Measurements from ENCODE around the gene SLC51B.
"Not testable (repeated sequence)": the region's sequence is repeated elsewhere in the genome, so short reads cannot be mapped to it uniquely, and the experiment has no call there.

SLC51B gene

DNA sequence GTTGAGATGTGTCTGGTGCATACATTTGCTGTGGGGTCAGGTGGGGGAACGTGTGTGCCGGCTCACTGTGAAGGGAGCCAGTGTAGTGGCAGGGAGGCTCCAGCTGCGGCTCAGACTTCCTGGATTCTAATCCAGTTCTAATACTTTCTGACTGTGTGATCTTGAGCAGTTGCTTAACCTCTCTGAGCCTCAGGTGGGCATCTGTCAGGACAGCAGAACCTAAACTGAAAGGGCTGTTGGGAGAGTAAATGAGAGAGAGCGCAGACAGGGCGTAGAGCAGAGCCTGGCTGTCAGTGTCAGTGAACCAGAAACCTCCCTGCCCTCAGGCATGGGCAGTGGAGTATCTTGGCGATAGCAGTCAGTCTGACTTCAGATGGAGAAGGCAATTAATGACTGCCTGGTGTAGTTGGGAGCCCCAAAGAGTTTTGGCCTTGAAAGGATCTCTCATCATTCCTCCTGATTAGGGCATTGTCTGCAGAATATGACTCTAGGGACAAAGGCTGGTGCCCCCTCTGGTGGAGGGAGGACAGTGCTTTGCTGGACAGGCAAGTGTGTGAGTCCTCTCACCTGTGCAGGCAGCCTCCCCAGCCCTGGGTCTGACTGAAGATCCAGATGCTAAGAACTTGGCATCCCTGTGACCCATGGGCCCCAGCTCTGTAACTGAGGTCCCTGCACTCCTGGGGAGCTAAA is 40.9 kb downstream of the SLC51B start:
- no peak for DNase-seq

DNA sequence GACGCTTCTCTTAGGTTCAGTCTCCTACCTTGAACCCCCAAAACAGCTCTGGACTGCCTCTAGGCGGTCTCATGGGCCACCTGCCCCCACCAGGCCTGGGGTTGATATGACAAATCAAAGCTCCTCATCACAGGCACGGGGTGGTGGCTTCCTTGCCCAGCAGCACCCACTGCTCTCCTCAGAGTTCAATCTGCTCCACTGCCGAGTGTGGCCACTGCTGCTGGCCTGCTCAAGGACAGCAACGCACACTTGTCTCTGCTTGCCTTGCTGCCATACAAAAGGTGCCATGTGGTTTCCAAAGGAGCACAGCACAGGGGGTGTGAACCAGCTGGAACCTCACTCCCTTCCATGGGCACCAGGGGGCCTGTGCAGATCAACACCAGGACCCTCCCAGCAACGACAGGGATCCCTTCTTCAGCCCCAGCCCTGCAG is 41.5 kb downstream of the SLC51B start:
- DNase-seq = no peak

DNA sequence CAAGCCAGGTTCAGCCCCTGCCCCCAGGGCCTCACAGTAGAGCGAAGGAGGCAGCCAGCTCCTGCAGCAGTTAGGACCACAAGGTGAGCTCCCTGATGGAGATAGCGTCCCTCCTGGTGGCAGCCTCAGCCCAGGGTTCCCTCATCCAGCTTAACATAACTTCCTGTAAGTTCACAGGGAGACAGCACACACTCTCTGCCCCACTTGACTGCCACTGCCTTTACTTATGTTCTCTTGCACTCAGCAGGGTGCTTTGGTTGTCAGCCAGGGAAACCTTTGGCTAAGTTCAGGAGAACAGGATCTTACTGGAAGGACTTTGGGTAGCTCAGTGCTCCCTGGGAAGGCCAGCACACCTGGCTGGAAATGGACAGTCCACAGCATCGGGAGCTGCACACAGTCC is 42.2 kb downstream of the SLC51B start:
- DNase-seq = no peak

DNA sequence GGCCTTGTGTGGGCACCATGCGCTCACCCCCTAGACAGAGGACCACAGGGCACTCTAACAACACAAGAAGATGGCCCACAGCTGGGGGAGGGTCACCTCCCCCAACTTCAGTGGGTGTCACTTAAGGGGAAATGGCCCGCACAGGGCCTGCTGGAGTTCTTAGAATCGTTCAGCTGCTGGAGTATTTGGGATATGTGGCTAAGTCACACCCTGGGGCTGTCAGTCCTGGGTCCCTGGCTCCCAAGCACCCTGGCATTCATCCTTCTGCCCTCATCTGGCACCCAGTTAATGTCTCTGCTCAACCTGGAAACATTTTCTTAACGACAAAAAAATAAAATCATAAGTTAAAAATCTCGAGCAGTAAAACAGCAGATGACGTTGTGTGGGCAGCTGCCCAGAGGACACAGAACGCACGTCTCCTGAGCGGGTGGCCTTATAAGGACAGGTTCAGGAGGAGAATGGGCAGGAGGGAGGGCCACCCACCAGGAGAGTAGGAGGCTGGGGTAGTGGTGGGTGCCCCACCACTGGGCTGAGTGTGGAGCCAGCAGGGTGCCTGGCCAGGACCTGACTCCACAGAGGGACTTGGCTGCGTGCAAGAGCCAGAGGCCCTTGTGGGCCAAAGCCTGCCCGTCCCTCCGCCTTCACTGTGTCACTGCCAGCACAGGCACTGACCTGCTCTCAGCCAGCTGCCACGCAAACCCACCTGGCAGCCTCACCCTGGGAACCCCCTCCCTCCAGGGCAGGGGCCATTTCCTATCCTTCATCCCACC is 42.9 kb downstream of the SLC51B start:
- no peak for DNase-seq

DNA sequence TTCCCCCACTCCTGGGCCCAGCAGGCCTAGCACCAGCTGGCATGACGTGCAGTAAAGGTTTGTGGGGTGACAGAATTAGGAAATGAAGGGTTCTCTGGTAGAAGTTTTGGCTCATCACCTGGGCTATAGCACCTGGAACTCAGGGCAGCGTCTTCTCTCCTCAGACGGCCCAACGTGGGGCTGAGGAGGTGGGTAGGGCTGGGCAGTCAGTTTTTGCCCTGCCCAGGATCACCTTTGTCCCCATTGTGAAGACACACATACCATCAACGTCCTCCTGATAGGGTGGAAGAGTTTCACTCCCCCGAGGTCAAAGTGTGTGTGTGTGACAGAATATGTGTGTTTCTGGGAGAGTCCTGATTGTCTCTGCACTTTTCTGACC is 43.4 kb downstream of the SLC51B start:
- no peak for DNase-seq

DNA sequence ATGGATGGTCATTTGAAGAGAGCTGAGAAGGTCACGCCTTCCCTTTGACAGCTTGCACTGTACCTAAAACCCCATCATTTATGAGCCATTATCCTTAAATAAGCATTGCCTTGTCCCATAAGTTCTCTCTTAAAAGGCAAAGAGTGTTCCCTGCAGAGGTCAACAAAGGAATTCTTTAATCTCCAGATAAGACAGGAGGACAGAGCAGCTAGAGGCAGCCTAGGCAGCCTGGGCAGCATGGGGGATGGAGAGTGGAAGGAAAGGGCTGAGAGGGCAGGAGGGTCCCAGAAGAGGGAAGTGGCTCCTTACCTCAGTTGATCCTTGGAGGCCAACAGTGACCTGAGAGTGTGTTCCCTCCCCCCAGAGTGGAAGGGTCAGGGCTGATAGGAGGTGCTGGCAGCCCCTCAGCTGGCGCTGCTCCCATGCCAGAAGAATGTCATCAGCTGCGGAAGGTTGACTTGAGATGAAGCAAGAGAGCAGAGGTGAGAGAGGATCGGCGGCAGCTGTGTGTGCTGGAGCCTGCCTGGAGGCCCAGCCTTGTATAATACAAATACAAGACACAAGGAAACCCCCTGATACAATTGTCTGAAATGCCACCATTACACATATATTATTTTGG is 44.1 kb downstream of the SLC51B start:
- DNase-seq = no peak

DNA sequence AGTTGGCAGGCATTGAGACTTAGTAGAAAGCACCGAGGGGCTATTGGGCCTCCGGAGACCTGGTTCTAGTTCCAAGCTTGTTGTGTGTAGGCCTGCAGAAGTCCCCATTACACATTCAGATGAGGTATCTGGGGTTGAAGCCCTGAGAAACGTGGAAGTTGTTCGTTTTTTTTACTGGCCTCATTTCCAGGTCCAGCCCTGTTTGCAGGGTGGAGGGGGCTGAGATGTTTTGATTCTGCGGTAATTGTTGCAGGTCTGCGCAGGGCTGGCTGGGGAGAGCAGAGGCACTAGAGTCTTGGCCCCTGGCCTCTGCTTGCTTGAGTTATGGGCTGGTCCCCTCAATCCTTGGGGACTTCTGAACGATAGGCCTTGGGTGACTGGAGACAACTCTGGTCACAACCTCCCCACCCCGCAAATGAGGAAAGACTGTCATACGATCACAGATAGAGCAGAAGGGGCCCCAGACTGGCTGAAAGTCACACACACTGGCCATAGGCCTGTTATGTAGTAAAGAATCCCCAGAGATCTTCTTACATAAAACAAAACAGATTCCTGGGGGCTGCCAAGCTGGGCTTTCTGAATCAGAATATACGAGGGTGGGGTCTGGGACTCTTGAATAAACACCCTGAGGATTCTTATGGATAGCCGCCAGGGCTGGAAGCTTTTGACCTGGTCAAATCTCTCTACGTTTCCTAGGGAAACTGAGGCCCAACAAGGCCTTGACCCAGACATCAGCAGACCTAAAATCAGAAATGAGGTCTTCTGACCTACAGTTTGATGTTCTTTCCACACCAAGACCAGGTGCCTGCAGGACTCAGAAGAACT is 47.0 kb downstream of the SLC51B start:
- no peak for DNase-seq

DNA sequence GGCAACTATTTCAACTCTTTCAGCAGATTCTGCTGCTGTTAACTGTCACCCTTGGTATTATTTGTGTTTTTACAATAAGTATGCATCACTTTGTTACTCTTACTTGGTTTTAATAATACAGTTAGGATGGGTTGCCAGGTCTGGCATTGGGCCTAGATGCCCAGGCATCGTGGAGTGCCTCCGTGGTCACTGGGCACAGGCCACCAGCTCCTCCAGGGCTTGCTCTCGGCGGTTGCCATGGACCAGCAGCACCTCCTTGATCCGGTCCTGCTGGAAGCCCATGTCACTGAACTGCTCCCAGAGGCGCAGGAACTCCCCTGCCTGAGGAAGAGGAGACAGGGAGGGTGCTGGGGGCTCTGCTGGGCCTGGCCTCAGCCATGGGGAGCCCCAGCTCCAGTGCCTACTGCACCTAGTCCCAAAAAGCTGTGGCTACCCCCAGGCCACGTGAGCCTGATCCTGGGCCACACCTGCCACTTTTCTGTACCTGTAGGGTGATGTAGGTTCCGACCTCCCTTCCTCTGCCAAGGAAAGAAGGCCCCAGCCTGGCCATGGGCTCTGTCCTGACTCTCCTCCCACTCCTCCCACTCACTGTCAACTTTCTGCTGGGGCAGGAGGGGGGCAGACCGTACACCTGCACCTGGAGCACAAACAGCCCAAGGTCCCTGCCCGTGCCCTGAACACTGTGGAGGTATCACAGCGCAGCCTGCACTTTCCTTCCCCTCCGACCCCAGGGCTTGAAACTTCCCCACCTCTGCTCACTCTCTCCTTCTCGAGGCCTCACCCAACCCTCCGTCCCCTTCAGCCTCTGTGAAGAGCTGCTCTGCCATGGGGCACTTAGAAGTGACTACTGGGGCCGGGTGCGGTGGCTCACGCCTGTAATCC is 48.0 kb downstream of the SLC51B start:
- DNase-seq = no peak

DNA sequence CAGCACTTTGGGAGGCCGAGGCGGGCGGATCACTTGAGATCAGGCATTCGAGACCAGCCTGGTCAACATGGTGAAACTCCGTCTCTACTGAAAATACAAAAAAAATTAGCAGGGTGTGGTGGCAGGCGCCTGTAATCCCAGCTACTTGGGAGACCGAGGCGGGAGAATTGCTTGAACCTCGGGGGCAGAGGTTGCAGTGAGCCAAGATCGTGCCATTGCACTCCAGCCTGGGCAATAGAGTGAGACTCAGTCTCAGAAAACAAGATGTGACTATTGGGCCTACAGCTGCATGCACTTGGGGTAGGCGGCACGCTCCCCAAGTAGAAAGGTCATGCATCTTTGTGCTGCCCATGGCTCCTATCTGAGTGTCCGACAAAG is 48.6 kb downstream of the SLC51B start:
- DNase-seq = not testable (repeated sequence)

DNA sequence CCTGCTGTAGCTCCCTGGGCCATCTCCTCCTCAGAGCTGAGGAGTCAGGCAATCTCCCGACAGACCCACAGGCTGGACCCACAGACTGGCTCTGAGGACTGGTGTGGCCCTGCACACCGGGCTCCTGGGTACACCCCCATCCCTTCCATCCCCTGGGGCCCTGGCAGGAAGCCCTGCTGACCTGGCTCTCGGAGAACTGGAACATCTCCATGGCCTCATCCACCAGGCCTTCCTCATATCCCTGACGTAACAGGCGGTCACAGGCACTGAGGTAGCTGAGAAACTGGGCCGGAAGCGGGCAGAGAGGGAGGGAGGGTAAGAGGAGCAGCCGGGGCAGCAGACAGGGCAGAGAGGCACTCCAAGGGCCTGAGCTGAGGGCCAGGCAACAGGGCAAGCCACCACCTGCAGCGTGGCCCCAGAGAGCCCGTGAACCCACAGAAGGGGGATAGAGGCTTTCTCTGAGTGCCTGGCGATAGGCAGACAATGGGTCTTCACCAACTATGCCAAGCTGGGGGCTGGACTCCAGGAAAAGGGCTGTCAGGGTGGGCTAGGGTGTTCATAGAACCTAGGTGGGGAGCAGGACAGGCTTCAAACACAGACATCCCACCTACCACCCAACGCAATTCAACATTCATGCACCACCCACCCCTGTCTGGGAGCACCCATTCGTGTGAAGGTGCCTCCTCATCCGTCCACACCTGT is 49.3 kb downstream of the SLC51B start:
- DNase-seq = no peak

DNA sequence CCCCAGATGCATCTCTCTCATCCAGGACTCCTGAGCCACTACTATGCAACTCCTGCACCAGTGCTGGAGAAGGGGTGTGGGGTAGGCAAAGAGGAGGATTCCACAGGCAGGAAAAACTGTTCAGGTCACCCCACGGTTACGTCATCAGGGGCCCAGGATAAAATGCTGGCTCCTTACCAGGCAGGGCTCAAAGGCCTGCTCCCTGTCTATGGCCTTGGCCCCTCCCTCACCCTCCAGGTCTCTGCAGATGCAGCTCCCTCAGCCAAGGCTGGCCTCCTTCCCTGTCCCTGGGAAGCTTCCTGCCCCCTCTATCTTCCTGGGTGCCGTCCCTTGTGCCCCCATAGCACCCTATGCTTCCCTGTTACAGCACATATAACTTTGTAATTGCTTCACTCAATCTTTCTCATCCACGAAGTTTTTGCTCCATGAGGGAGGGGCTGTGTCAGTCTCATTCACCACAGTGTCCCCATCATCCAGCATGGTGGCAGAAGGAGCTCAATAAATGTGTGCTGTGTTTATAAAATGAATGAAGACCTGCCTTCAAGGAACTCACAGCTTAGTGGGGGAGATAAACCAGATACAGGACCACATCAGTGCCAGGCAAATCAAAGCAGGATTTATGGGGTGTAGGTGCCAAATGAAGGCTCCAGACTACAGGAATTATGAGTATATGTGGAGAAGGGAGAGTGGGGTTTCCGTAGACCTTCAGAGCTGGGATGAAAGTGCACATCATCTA is 50.0 kb downstream of the SLC51B start:
- no peak for DNase-seq

DNA sequence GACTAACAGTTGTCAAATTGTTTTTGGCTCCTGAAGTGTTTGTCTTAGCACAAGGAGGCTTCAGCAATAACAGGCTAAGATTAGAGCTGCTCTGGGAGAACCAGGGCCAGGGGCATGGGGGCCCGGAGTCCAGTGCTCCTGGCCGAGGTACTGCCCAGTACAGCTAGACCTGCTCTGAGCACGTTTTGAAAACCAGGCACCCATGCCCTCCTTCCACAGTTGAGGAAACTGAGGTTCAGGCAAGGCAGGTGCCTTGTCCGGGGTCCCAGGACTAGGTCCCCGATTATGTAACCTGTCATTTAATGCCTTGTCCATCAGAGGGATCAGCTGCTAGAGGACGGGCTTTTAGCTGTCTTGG is 50.5 kb downstream of the SLC51B start:
- DNase-seq = no peak

DNA sequence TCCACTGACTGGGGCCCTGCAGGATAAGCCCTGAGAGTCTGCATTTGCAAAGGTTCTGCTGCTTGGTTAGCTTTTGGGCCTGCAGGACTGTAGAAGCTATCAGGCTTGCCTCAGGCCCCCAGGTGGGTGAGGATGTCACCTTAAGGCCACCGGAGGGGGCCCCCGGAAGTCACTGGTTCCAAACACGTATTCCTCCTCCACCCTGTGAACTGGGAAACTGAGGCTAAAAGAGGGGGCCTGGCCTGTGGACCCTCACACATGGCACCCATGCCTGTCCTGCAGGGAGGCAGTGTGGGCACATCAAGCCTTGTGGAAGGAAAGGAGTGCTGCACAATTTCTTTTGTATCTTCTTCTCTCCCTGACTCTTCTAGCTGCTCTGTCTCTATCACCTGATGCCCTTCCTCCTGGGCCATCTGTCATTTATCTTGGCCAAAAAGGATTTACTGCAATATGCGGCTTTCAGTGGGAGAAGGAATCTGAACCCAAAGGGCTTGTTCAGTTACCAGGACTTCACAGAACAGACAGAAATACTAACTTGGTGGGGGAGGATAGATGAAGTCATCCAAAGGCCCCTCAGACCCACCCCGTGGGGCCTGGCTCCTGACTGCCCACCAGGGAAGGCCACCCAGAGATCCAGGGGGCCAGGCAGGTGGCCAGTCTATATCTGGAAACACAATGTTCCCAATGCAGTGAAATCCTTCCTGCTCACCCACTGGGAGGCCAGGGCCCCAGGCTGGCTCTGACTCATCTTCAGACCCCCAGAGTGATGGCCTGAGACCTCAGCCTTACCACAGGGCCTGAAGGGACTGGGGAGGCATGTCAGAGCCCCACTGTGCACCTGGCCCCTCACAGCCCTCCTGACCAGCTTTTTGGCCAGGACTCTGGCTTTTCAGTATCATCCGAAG is 51.5 kb downstream of the SLC51B start:
- no peak for DNase-seq

DNA sequence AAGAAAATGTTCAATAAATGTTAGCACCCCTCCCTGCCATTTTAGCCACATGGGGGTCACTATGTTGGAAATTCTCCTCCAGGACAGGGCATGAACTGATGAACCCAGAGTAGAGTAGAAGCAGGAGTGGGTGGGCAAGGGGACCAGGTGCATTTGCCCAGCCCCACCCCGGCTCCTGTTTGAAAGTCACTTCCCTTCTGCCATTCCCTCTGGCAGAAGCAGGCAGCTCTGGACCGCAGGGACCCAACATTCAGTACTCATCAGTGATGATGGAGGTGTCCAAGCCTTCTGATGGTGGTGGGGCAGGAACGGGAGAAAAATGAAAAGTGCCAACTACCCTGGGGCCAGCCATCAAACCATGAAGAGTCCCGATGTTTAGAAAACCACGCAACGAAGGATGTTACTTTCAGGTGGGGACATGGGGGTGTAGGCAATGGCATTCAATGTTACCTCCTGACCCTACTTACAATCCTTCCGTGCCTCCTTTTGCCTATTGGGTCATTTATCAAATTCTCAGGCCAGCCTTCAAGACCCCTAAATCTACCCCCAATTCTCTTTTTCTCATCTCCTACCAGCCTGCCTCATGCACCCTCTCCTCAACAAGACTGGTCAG is 52.6 kb downstream of the SLC51B start:
- DNase-seq = no peak

DNA sequence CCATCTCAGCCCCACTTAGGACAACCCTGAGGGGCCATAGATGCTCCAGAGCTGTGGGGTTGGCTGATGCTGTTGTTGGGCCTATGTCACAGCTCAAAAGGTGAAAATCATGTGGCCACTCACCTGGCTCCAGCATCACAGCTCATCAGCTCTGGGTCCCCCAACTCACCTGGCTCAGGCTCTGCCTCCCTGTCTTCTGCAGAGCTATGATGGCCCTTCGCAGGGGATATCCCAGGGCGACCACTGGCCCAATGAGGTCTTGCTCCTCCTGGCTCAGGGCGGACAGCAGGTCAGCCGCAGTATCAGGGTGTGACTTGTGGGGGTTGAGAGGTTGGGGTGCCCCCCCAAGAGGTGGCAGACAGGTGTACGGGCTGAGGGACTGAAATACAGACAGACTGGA is 54.1 kb downstream of the SLC51B start:
- no peak for DNase-seq

DNA sequence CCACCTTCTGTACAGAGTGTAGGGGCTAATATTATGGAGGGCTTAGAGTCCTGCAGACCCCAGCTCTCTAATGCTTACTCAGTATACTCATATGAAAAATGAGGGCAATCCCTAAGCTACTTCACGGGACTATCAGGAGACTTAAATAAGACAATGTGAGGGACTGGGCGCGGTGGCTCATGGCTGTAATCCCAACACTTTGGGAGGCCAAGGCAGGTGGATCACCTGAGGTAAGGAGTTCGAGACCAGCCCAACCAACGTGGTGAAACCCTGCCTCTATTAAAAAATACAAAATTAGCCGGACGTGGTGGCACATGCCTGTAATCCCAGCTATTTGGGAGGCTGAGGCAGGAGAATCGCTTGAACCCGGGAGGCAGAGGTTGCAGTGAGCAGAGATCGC is 54.6 kb downstream of the SLC51B start:
- not testable (repeated sequence) for DNase-seq

DNA sequence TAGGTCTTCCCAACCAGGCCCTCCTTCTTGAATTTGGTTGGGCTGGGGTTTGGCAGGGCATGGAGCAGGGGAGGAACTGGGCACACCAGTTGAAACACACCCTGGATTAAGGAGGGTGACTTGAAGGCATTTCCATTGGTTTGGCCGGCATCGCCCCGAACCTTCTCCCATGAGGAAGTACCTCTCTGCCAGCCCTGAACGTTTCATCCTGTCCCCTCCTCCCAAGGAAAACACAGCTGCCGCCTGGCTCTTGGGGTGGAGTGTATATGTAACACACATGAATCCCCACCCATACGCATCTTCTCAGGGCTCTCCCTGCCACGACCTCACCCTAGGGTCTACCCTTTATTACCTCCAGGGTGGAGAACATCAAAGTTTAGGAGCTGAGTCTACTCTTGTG is 55.3 kb downstream of the SLC51B start:
- DNase-seq = no peak

DNA sequence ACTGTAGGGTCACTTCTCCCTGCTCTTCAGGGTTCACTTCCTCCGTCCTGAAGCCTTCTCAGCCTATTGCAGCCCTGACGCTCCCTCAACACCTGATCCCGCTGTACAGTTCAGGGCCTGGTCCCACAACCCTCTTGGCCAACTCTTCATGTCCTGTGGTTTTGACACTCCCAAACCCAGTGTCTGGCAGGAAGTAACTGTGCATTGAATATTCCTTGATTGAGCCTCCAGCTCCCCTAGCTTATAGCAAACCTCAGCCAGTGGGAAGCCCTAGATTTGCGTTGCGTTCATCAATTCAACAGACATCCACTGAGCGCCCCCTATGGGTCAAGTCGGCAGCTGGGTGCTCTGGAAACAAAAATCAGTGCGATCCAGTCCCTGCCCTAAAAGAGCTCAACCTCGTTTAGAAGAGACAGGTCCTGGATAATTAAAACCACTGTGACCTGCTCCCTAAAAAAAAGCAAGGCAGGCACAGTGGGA is 56.3 kb downstream of the SLC51B start:
- no peak for DNase-seq
